HepG2 (cell line): ENCODE measurements around the gene SLC5A10. TPM values are rescaled to one million over a fixed set of nuclear protein-coding genes. Genes with fewer than 3 reads are reported as not detected.

ENCODE experiments used
- CTCF ChIP-seq: sonication (generic); formaldehyde crosslinking; IDR thresholded peaks from 2 replicates; pipeline ENCODE4 v1.5.0; 2020; ENCODE audit warnings: mild to moderate bottlenecking, missing genetic modification reagents, moderate library complexity
- FIP1L1 ChIP-seq: fragments of 200-400 bp; formaldehyde crosslinking; IDR thresholded peaks from 2 replicates; pipeline ENCODE4 v1.6.1; 2018; ENCODE audit warnings: low read depth, mild to moderate bottlenecking, low read length, moderate library complexity, borderline replicate concordance; ENCODE audit not compliant: insufficient read depth
- GABPA ChIP-seq, 2 experiments: IDR thresholded peaks; 2 replicates each; pipeline ENCODE4 v1.6.1; 2011 to 2016; ENCODE audit warnings: low read depth in 2 of 2, low read length in 1 of 2, missing biosample characterization in 1 of 2, missing genetic modification characterization in 1 of 2
- GMEB1 ChIP-seq: sonication (generic); formaldehyde crosslinking; IDR thresholded peaks from 2 replicates; pipeline ENCODE4 v1.5.1; 2020; ENCODE audit warnings: missing genetic modification reagents, mild to moderate bottlenecking, borderline replicate concordance
- KLF12 ChIP-seq: sonication (generic); formaldehyde crosslinking; IDR thresholded peaks from 2 replicates; pipeline ENCODE4 v1.4.0; 2020; ENCODE audit warnings: missing genetic modification reagents, borderline replicate concordance
- MIER2 ChIP-seq: IDR thresholded peaks from 2 replicates; pipeline ENCODE4 v1.6.1; 2016; ENCODE audit warnings: missing biosample characterization, missing genetic modification reagents
- NFATC3 ChIP-seq: sonication (generic); formaldehyde crosslinking; IDR thresholded peaks from 2 replicates; pipeline ENCODE4 v1.5.1; 2020; ENCODE audit warnings: mild to moderate bottlenecking, missing genetic modification reagents
- PRDM10 ChIP-seq: sonication (generic); formaldehyde crosslinking; IDR thresholded peaks from 2 replicates; pipeline ENCODE4 v1.4.0; 2020; ENCODE audit warnings: low read depth, missing genetic modification reagents
- SMYD3 ChIP-seq: sonication (generic); formaldehyde crosslinking; IDR thresholded peaks from 2 replicates; pipeline ENCODE4 v1.8.1; 2023; ENCODE audit warnings: mild to moderate bottlenecking, missing genetic modification reagents
- U2AF2 ChIP-seq: fragments of 200-400 bp; formaldehyde crosslinking; IDR thresholded peaks from 2 replicates; pipeline ENCODE4 v1.6.1; 2017; ENCODE audit warnings: low read depth, mild to moderate bottlenecking, low read length
- ZBTB1 ChIP-seq: sonication (generic); formaldehyde crosslinking; IDR thresholded peaks from 2 replicates; pipeline ENCODE4 v1.4.0; 2020; ENCODE audit warnings: missing genetic modification reagents, borderline replicate concordance
- ZFX ChIP-seq: sonication (generic); formaldehyde crosslinking; IDR thresholded peaks from 2 replicates; pipeline ENCODE4 v1.4.0; 2020; ENCODE audit warnings: mild to moderate bottlenecking, low read depth, missing genetic modification reagents, moderate library complexity
- ZKSCAN1 ChIP-seq: fragments of 150-350 bp; IDR thresholded peaks from 2 replicates; pipeline ENCODE4 v1.6.1; 2014; ENCODE audit warnings: low read length
- ZNF264 ChIP-seq: sonication (generic); formaldehyde crosslinking; IDR thresholded peaks from 2 replicates; pipeline ENCODE4 v1.4.0; 2020; ENCODE audit warnings: missing genetic modification reagents
- ZNF3 ChIP-seq: IDR thresholded peaks from 2 replicates; pipeline ENCODE4 v1.7.0; 2017; ENCODE audit warnings: inconsistent platforms
- ZNF775 ChIP-seq: sonication (generic); formaldehyde crosslinking; IDR thresholded peaks from 2 replicates; pipeline ENCODE4 v1.4.0; 2020; ENCODE audit warnings: missing genetic modification reagents, mild to moderate bottlenecking, moderate library complexity, borderline replicate concordance
- ZNF841 ChIP-seq: sonication (generic); formaldehyde crosslinking; IDR thresholded peaks from 2 replicates; pipeline ENCODE4 v1.8.1; 2023; ENCODE audit warnings: missing genetic modification reagents, borderline replicate concordance
- polyA plus RNA-seq, 8 experiments: library from polyadenylated mRNA; depleted of rRNA in 3 of 8; stranded (reverse) in 7 of 8; unstranded in 1 of 8; fragments of >200 nt; fragmentation: Illumina TruSeq in 4 of 8; extraction: Trizol in 4 of 8; gene quantifications; 2 replicates each; pipeline versions ENCODE4 v1.2.1 to v1.2.3, GENCODE V29; 2011 to 2016; ENCODE audit warnings: low read depth in 4 of 8, missing spikeins in 1 of 8, mixed read lengths in 1 of 8; ENCODE audit not compliant: insufficient read depth in 1 of 8
- total RNA-seq, 5 experiments: library from RNA; depleted of rRNA; stranded (reverse); fragments of >200 nt; fragmentation: Illumina TruSeq; extraction: Trizol; gene quantifications; 2 replicates each; pipeline ENCODE4 v1.2.3, GENCODE V29; 2016; ENCODE audit warnings: low read depth in 1 of 5

SLC5A10 gene
- total and polyA plus RNA-seq, 2 of the 13 experiments (the other 11 are each of a cell fraction or from before 2014, with no cell fraction given), result 0.05 TPM; not detected in 1

GRCh38 chr17:18951941-18952842, at the start of gene SLC5A10 (continued):
- TF ChIP-seq ZKSCAN1 (0 out of 2 replicates have a peak, but pooled peaks have one; percentile 17), NFATC3 (CRISPR knock-in tag) (no peak), ZNF264 (no peak), SMYD3 (CRISPR knock-in tag) (no peak), ZBTB1 (CRISPR knock-in tag) (no peak), GABPA (IDR thresholded peaks at IDR 0.05; ENCODE audit: low read depth, low read length) (no peak), GABPA (CRISPR knock-in tag; IDR thresholded peaks at IDR 0.05; ENCODE audit: low read depth) (no peak), ZNF775 (CRISPR knock-in tag) (no peak), ZNF841 (CRISPR knock-in tag) (no peak), PRDM10 (CRISPR knock-in tag) (0 out of 2 replicates have a peak, but pooled peaks have one; percentile 30), ZFX (no peak), CTCF (CRISPR knock-in tag) (peak; percentile 73), MIER2 (CRISPR knock-in tag) (no peak), KLF12 (no peak), FIP1L1 (no peak), GMEB1 (CRISPR knock-in tag) (no peak), ZNF3 (CRISPR knock-in tag) (no peak), U2AF2 (no peak)
